Body of pancreas (tissue), 4 donors: ENCODE data around the gene ACOX3.

Experiments used
- POLR2A ChIP-seq, 3 donors: fragments of 450-650 bp; IDR thresholded peaks; one replicate each; pipeline ENCODE4 v1.6.1; 2016; ENCODE audit warnings: antibody characterized with exemption in 3 of 3, mild to moderate bottlenecking in 2 of 3
- TF ChIP-seq, protein P1 (sequence below), 7 experiments: fragments of 450-650 bp in 4 of 7; fragments of 200-600 bp in 3 of 7; sonication (generic) in 3 of 7; IDR thresholded peaks; one replicate each; pipeline ENCODE4 v1.5.1; 2016 to 2019; ENCODE audit warnings: antibody characterized with exemption in 7 of 7

DNA sequence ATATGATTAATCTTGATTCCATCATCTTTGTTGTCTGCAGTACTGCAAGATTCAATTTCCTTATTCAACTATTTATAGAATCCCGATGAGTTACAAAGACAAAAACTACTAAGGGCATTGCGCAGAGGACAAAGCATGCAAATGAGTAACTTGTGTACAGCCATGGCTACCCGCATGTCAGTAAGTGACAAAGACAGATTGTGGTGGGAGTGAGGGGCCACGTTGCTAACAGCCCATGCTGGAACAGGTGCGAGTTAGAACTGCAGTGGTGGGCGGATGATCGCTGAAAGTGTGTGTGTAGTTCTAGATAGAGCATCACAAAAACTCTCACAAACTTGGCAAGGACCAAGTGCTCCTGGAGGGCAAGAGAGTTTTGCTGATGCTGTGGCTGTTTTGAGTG is 49.5 kb downstream of the ACOX3 start:
- TF ChIP-seq, protein P1, sequence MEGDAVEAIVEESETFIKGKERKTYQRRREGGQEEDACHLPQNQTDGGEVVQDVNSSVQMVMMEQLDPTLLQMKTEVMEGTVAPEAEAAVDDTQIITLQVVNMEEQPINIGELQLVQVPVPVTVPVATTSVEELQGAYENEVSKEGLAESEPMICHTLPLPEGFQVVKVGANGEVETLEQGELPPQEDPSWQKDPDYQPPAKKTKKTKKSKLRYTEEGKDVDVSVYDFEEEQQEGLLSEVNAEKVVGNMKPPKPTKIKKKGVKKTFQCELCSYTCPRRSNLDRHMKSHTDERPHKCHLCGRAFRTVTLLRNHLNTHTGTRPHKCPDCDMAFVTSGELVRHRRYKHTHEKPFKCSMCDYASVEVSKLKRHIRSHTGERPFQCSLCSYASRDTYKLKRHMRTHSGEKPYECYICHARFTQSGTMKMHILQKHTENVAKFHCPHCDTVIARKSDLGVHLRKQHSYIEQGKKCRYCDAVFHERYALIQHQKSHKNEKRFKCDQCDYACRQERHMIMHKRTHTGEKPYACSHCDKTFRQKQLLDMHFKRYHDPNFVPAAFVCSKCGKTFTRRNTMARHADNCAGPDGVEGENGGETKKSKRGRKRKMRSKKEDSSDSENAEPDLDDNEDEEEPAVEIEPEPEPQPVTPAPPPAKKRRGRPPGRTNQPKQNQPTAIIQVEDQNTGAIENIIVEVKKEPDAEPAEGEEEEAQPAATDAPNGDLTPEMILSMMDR (IDR thresholded peaks at IDR 0.05): no peak
- no peak for TF ChIP-seq POLR2A (IDR thresholded peaks at IDR 0.05)
